Motor neuron (in vitro differentiated cells): ENCODE data around the gene KRTAP5-9. TPM values are rescaled to one million over a fixed set of nuclear protein-coding genes. Genes with fewer than 3 reads are reported as not detected.
A peak's percentile ranks its signal among the peaks of the same experiment; 100 is the strongest.
"Not testable (repeated sequence)": the region's sequence is repeated elsewhere in the genome, so short reads cannot be mapped to it uniquely, and the experiment has no call there.

Source experiments
- ATAC-seq, 8 experiments: fragments of 200-7000 bp; cut with Tn5 transposase; replicated peaks in 6 of 8; 2 replicates each; pipeline ENCODE4 v1.8.0; 2021; ENCODE audit warnings: mild to moderate bottlenecking in 8 of 8, moderate library complexity in 8 of 8
- H3K27ac ChIP-seq, 2 donors: fragments of 250-450 bp; sonication (Bioruptor Pico); 2 replicates each; pipeline ENCODE4 v1.9.0; 2021; ENCODE audit warnings: antibody characterized with exemption in 2 of 2, mild to moderate bottlenecking in 2 of 2, moderate library complexity in 1 of 2
- H3K4me1 ChIP-seq, 2 donors: fragments of 250-450 bp; sonication (Bioruptor Pico); replicated peaks in 1 of 2; 2 replicates each; pipeline ENCODE4 v1.6.1; 2021; ENCODE audit warnings: antibody characterized with exemption in 2 of 2, mild to moderate bottlenecking in 2 of 2, moderate library complexity in 1 of 2
- H3K4me3 ChIP-seq, 5 donors: fragments of 250-450 bp; sonication (Bioruptor Pico); 2 replicates each; pipeline ENCODE4 v1.9.0; 2021; ENCODE audit warnings: antibody characterized with exemption in 5 of 5, mild to moderate bottlenecking in 5 of 5, moderate library complexity in 4 of 5
- WGBS, 10 experiments: fragments of 450-650 bp; shearing (Covaris generic); methylation state at CpG; one replicate each; pipeline ENCODE4 v1.0.0; 2022; 5-methylcytosine and 5-hydroxymethylcytosine counted together
- in situ Hi-C, 9 experiments: fragments of 400-800 bp; cut with MboI; loops; one replicate each; pipeline ENCODE4 v1.15.0; 2021; ENCODE audit warnings: low sequenced_read_pairs in 9 of 9, low pct_unique_long_range_greater_than_20kb in 2 of 9; ENCODE audit not compliant: unreplicated experiment in 9 of 9
- total RNA-seq, 8 experiments: library from RNA; unstranded; fragments of 300-600 nt; gene quantifications; 2 replicates each; pipeline versions ENCODE4 v1.2.3 to v1.2.4, GENCODE V29; 2022

The KRTAP5-9 gene
- total RNA-seq, 8 experiments from 2014 or later = 0.36 to 1.2 (median 0.39) TPM; not detected in 4

GRCh38 chr11:71538666-71538990, 9.6 kb upstream of the KRTAP5-9 start:
- in situ Hi-C loops = no loop called here
- ATAC-seq = peak in 5 of 8 experiments; percentile 78 to 92 (median 82)

GRCh38 chr11:71539017-71539416, 9.2 kb upstream of the KRTAP5-9 start:
- 20 to 95% (median 72%) methylated on average over 3 to 9 of the region's 11 CpGs; no CpG with 5 or more reads in 4 of the 10 experiments for WGBS, 10 experiments
- in situ Hi-C loops = no loop called here
- H3K4me1 ChIP-seq = peaks cover 5 to 13% of the 10 kb centered on the region in 2 donors
- ATAC-seq = no peak
- H3K4me3 ChIP-seq = no peak overlapping the region
- no peak overlapping the region for H3K27ac ChIP-seq

More at GRCh38 chr11:71538666-71538990, 9.6 kb upstream of the KRTAP5-9 start:
- H3K4me3 ChIP-seq = no peak overlapping the region
- H3K4me1 ChIP-seq = peaks cover 5 to 13% of the 10 kb centered on the region in 2 donors
- H3K27ac ChIP-seq = no peak overlapping the region
- WGBS, 10 experiments = 33 to 86% (median 73%) methylated on average over 3 to 4 of the region's 4 CpGs; no CpG with 5 or more reads in 7 of the 10 experiments

- H3K27ac ChIP-seq, in situ Hi-C loops, ATAC-seq, H3K4me3 ChIP-seq, H3K4me1 ChIP-seq: not testable (repeated sequence)
- WGBS, 10 experiments = 37 to 100% (median 76%) methylated on average over 1 to 6 of the region's 11 CpGs; no CpG with 5 or more reads in 4 of the 10 experiments
Observed at GRCh38 chr11:71539971-71540370, 8.2 kb upstream of the KRTAP5-9 start.

- 32 to 97% (median 52%) methylated on average over 1 to 9 of the region's 9 CpGs; no CpG with 5 or more reads in 1 of the 10 experiments for WGBS, 10 experiments
- in situ Hi-C loops, ATAC-seq, H3K4me3 ChIP-seq, H3K4me1 ChIP-seq, H3K27ac ChIP-seq: not testable (repeated sequence)
Observed at GRCh38 chr11:71540521-71541304, 7.5 kb upstream of the KRTAP5-9 start.

- in situ Hi-C loops = no loop called here
- H3K27ac ChIP-seq = no peak overlapping the region
- 38 to 82% (median 74%) methylated on average over 2 to 6 of the region's 7 CpGs; no CpG with 5 or more reads in 4 of the 10 experiments for whole genome bisulfite sequencing, 10 experiments
- ATAC-seq = no peak
- no peaks in the 10 kb centered on the region for H3K4me1 ChIP-seq
- no peak overlapping the region for H3K4me3 ChIP-seq
Observed at GRCh38 chr11:71542382-71542781, 5.8 kb upstream of the KRTAP5-9 start.

- Histone ChIP-seq H3K4me1 (no peaks in the 10 kb centered on the region), H3K27ac (no peak overlapping the region), H3K4me3 (no peak overlapping the region)
- ATAC-seq = peak in 7 of 8 experiments; percentile 31 to 70 (median 60)
- WGBS, 10 experiments = 20 to 89% (median 68%) methylated on average over 1 to 11 of the region's 15 CpGs; no CpG with 5 or more reads in 2 of the 10 experiments
- in situ Hi-C loops = no loop called here
Observed at GRCh38 chr11:71542879-71543777, 5.1 kb upstream of the KRTAP5-9 start.

- no peaks in the 10 kb centered on the region for H3K4me1 ChIP-seq
- 0 to 90% (median 61%) methylated on average over 1 to 8 of the region's 8 CpGs; no CpG with 5 or more reads in 3 of the 10 experiments for WGBS, 10 experiments
- H3K4me3 ChIP-seq = no peak overlapping the region
- peak in 2 of 8 experiments; percentile 40 to 50 for ATAC-seq
- H3K27ac ChIP-seq = no peak overlapping the region
- in situ Hi-C loops = no loop called here
Observed at GRCh38 chr11:71543866-71544265, 4.4 kb upstream of the KRTAP5-9 start.

GRCh38 chr11:71544525-71545214, 3.5 kb upstream of the KRTAP5-9 start:
- H3K4me3 ChIP-seq = no peak overlapping the region
- 25 to 100% (median 48%) methylated on average over 1 to 5 of the region's 6 CpGs for WGBS, 10 experiments
- H3K27ac ChIP-seq = no peak overlapping the region
- ATAC-seq = no peak
- H3K4me1 ChIP-seq = no peaks in the 10 kb centered on the region
- in situ Hi-C loops = no loop called here

- in situ Hi-C loops = no loop called here
- Histone ChIP-seq H3K4me3 (no peak overlapping the region), H3K27ac (no peak overlapping the region), H3K4me1 (no peaks in the 10 kb centered on the region)
- no peak for ATAC-seq
- 40 to 100% (median 82%) methylated on average over 1 to 9 of the region's 12 CpGs; no CpG with 5 or more reads in 1 of the 10 experiments for WGBS, 10 experiments
Observed at GRCh38 chr11:71545405-71545966, 2.7 kb upstream of the KRTAP5-9 start.

- 47% methylated on average over 4 of the region's 5 CpGs; no CpG with 5 or more reads in 9 of the 10 experiments for WGBS, 10 experiments
- H3K4me3 ChIP-seq = no peak overlapping the region
- in situ Hi-C loops = no loop called here
- H3K4me1 ChIP-seq = no peaks in the 10 kb centered on the region
- no peak for ATAC-seq
- H3K27ac ChIP-seq = no peak overlapping the region
Observed at GRCh38 chr11:71548716-71549151, 514 bp downstream of the KRTAP5-9 start.

GRCh38 chr11:71551711-71552110, 3.5 kb downstream of the KRTAP5-9 start:
- Histone ChIP-seq H3K4me3 (no peak overlapping the region), H3K4me1 (no peaks in the 10 kb centered on the region), H3K27ac (no peak overlapping the region)
- no peak for ATAC-seq
- in situ Hi-C loops = no loop called here
- WGBS, 10 experiments = 17 to 100% (median 94%) methylated on average over 1 of the region's 1 CpG; no CpG with 5 or more reads in 2 of the 10 experiments

GRCh38 chr11:71554996-71555395, 6.8 kb downstream of the KRTAP5-9 start:
- no peak for ATAC-seq
- Histone ChIP-seq H3K27ac (no peak overlapping the region), H3K4me1 (no peaks in the 10 kb centered on the region), H3K4me3 (no peak overlapping the region)
- WGBS, 10 experiments = 26 to 83% (median 55%) methylated on average over 1 to 5 of the region's 6 CpGs; no CpG with 5 or more reads in 6 of the 10 experiments
- in situ Hi-C loops = no loop called here
